ENCODE measurements around the gene KIF26A. TPM values are rescaled to one million over a fixed set of nuclear protein-coding genes. Genes with fewer than 3 reads are reported as not detected.
"Not testable (repeated sequence)": the region's sequence is repeated elsewhere in the genome, so short reads cannot be mapped to it uniquely, and the experiment has no call there.

The KIF26A gene
- polyA plus RNA-seq, 1 donor from 2014 or later: 11.2 TPM

- H3K4me3 ChIP-seq (ENCODE audit: low read length): no peak overlapping the region
- no peaks in the 10 kb centered on the region for H3K9me3 ChIP-seq (ENCODE audit: low read length)
- H3K27me3 ChIP-seq (ENCODE audit: insufficient read depth, low read depth, low read length): no peaks in the 10 kb centered on the region
- H3K79me2 ChIP-seq (replicated peaks; ENCODE audit: insufficient read depth, low read length): no peaks in the 10 kb centered on the region
- H4K20me1 ChIP-seq (ENCODE audit: insufficient read depth): no peaks in the 10 kb centered on the region
- no peak overlapping the region for H3K9ac ChIP-seq (ENCODE audit: low read length)
- no peak overlapping the region for H2AFZ ChIP-seq (ENCODE audit: low read depth, low read length)
- no peaks in the 10 kb centered on the region for H3F3A ChIP-seq (ENCODE audit: insufficient read depth, low read length, poor library complexity, severe bottlenecking)
- H3K27ac ChIP-seq (ENCODE audit: low read length): no peak overlapping the region
- H3K4me2 ChIP-seq (ENCODE audit: low read length): no peak overlapping the region
- no peak for TF ChIP-seq EP300 (conservative IDR thresholded peaks at IDR 0.05; ENCODE audit: poor library complexity, severe bottlenecking)
- no peak for TF ChIP-seq REST (IDR thresholded peaks at IDR 0.05; ENCODE audit: borderline replicate concordance)
- no peak for TF ChIP-seq TAF1 (IDR thresholded peaks at IDR 0.05; ENCODE audit: low read depth)
- TF ChIP-seq RAD21 (conservative IDR thresholded peaks at IDR 0.05): no peak
- TF ChIP-seq EZH2 (IDR thresholded peaks at IDR 0.05; ENCODE audit: borderline replicate concordance, insufficient read depth, low read length, poor library complexity, severe bottlenecking): no peak
- TF ChIP-seq MXI1 (conservative IDR thresholded peaks at IDR 0.05; ENCODE audit: poor library complexity, severe bottlenecking): no peak
- TF ChIP-seq CTCF (IDR thresholded peaks at IDR 0.05; ENCODE audit: poor library complexity, severe bottlenecking): no peak
- H3K36me3 ChIP-seq (ENCODE audit: insufficient read depth, low read length): no peaks in the 10 kb centered on the region
- H3K9me2 ChIP-seq (ENCODE audit: insufficient read depth, low read length): no peaks in the 10 kb centered on the region
These were observed 86.3 kb downstream of the KIF26A start for GRCh38 chr14:104224506-104225277.

- H3K4me3 ChIP-seq (ENCODE audit: low read length); H3K36me3 ChIP-seq (ENCODE audit: insufficient read depth, low read length); H3K79me2 ChIP-seq (replicated peaks; ENCODE audit: insufficient read depth, low read length); H3K27me3 ChIP-seq (ENCODE audit: insufficient read depth, low read depth, low read length); H3K9me3 ChIP-seq (ENCODE audit: low read length); H4K20me1 ChIP-seq (ENCODE audit: insufficient read depth); H3F3A ChIP-seq (ENCODE audit: insufficient read depth, low read length, poor library complexity, severe bottlenecking); H3K9me2 ChIP-seq (ENCODE audit: insufficient read depth, low read length); H3K27ac ChIP-seq (ENCODE audit: low read length); H3K4me2 ChIP-seq (ENCODE audit: low read length); H3K9ac ChIP-seq (ENCODE audit: low read length); H2AFZ ChIP-seq (ENCODE audit: low read depth, low read length): not testable (repeated sequence)
These were observed 87.1 kb downstream of the KIF26A start for GRCh38 chr14:104225278-104226190.
